Measurements from ENCODE around the gene STK4. TPM values are rescaled to one million over a fixed set of nuclear protein-coding genes. Genes with fewer than 3 reads are reported as not detected.
"Not testable (repeated sequence)": the region's sequence is repeated elsewhere in the genome, so short reads cannot be mapped to it uniquely, and the experiment has no call there.

STK4 gene
- total and polyA plus RNA-seq, 2 of the 4 experiments (the other 2 are of a cell fraction), result 10.2 to 22.2 TPM

DNA sequence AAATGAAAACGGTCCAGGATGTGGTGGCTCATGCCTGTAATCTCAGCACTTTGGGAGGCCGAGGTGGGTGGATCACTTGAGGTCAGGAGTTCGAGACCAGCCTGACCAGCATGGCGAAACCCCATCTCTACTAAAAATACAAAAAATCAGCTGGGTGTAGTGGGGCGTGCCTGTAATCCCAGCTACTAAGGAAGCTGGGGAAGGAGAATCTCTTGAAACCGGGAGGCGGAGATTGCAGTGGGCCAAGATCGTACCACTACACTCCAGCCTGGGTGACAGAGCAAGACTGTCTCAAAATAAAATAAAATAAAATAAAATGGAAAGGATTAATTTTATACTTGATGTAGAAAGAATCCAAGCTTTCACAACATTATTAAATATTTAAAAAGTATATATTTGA lies 47.8 kb downstream of the STK4 start:
- H3K9me3 ChIP-seq (ENCODE audit: control insufficient read depth, insufficient read depth, low read length); H3K27me3 ChIP-seq (ENCODE audit: control insufficient read depth, insufficient read depth, low read length); H3K9me1 ChIP-seq (ENCODE audit: insufficient read depth, low read length); H3K27ac ChIP-seq (ENCODE audit: insufficient read depth, low read length); H2AFZ ChIP-seq (replicated peaks; ENCODE audit: low read length, poor library complexity); H4K91ac ChIP-seq (ENCODE audit: insufficient read depth, low read depth, low read length); H3K56ac ChIP-seq (ENCODE audit: extremely low read depth, insufficient read depth, low read length); H2AK5ac ChIP-seq (ENCODE audit: low read depth, low read length); H3K18ac ChIP-seq (ENCODE audit: low read depth, low read length); H4K5ac ChIP-seq (ENCODE audit: low read depth, low read length); POLR2A ChIA-PET (ENCODE audit: unreplicated experiment); DNase-seq; H3K36me3 ChIP-seq (ENCODE audit: control insufficient read depth, insufficient read depth, low read length); intact Hi-C loops (cut with micrococcal nuclease); H3K14ac ChIP-seq (replicated peaks; ENCODE audit: low read depth, low read length); H3K9ac ChIP-seq (ENCODE audit: low read depth, low read length); H3K4ac ChIP-seq (ENCODE audit: low read depth, low read length); H2BK15ac ChIP-seq (ENCODE audit: low read depth, low read length); dilution Hi-C loops (cut with HindIII; ENCODE audit: low sequenced_read_pairs, unreplicated experiment); H3K23ac ChIP-seq (ENCODE audit: low read depth, low read length); H2AK9ac ChIP-seq (replicated peaks; ENCODE audit: low read depth, low read length, poor library complexity); H2BK20ac ChIP-seq (ENCODE audit: low read depth, low read length); H4K8ac ChIP-seq (ENCODE audit: low read depth in 2 of 2, low read length in 2 of 2); ATAC-seq (ENCODE audit: low read depth); H3K4me3 ChIP-seq (ENCODE audit: insufficient read depth, low read depth, low read length); H3K4me2 ChIP-seq (ENCODE audit: low read depth, low read length); H4K20me1 ChIP-seq (ENCODE audit: insufficient read depth, low read length); BruUV-seq (replicated peaks); H2BK5ac ChIP-seq (ENCODE audit: low read depth, low read length, poor library complexity, severe bottlenecking); H2BK120ac ChIP-seq (ENCODE audit: low read depth, low read length): not testable (repeated sequence)
- Histone ChIP-seq H3K4me1 (ENCODE audit: control insufficient read depth, insufficient read depth, low read length) (peaks cover 17% of the 10 kb centered on the region), H3K79me1 (ENCODE audit: low read depth in 1 of 2, low read length in 2 of 2) (peaks cover 0 to 27% of the 10 kb centered on the region in 2 experiments; a peak in 2 of 4 replicates)
- no CpG with 5 or more reads among the region's 8 CpGs for WGBS, 2 experiments (ENCODE audit: extremely low coverage in 2 of 2, insufficient read length in 1 of 2)
- in situ Hi-C loops (cut with MboI; ENCODE audit: low sequenced_read_pairs), result loop anchor here (10.0 kb wide), 1 partner anchor 271 kb away; no protein-coding TSS in a partner anchor
- CTCF ChIA-PET, result interaction anchor here (1.6 kb wide), 1 partner anchor 30 kb away, joined by 5 read pairs; no protein-coding TSS in a partner anchor
